Motor neuron (in vitro differentiated cells): Measurements from ENCODE around the gene NCAM2. TPM values are rescaled to one million over a fixed set of nuclear protein-coding genes. Genes with fewer than 3 reads are reported as not detected.

Experiments
- ATAC-seq, 8 experiments: fragments of 200-7000 bp; cut with Tn5 transposase; replicated peaks in 6 of 8; 2 replicates each; pipeline ENCODE4 v1.8.0; 2021; ENCODE audit warnings: mild to moderate bottlenecking in 8 of 8, moderate library complexity in 8 of 8
- H3K27ac ChIP-seq, 2 donors: fragments of 250-450 bp; sonication (Bioruptor Pico); 2 replicates each; pipeline ENCODE4 v1.9.0; 2021; ENCODE audit warnings: antibody characterized with exemption in 2 of 2, mild to moderate bottlenecking in 2 of 2, moderate library complexity in 1 of 2
- H3K4me1 ChIP-seq, 2 donors: fragments of 250-450 bp; sonication (Bioruptor Pico); replicated peaks in 1 of 2; 2 replicates each; pipeline ENCODE4 v1.6.1; 2021; ENCODE audit warnings: antibody characterized with exemption in 2 of 2, mild to moderate bottlenecking in 2 of 2, moderate library complexity in 1 of 2
- H3K4me3 ChIP-seq, 5 donors: fragments of 250-450 bp; sonication (Bioruptor Pico); 2 replicates each; pipeline ENCODE4 v1.9.0; 2021; ENCODE audit warnings: antibody characterized with exemption in 5 of 5, mild to moderate bottlenecking in 5 of 5, moderate library complexity in 4 of 5
- WGBS, 10 experiments: fragments of 450-650 bp; shearing (Covaris generic); methylation state at CpG; one replicate each; pipeline ENCODE4 v1.0.0; 2022; 5-methylcytosine and 5-hydroxymethylcytosine counted together
- in situ Hi-C, 9 experiments: fragments of 400-800 bp; cut with MboI; loops; one replicate each; pipeline ENCODE4 v1.15.0; 2021; ENCODE audit warnings: low sequenced_read_pairs in 9 of 9, low pct_unique_long_range_greater_than_20kb in 2 of 9; ENCODE audit not compliant: unreplicated experiment in 9 of 9
- total RNA-seq, 8 experiments: library from RNA; unstranded; fragments of 300-600 nt; gene quantifications; 2 replicates each; pipeline versions ENCODE4 v1.2.3 to v1.2.4, GENCODE V29; 2022

Gene NCAM2
- total RNA-seq, 8 experiments from 2014 or later, result 0.35 to 15.4 (median 8.5) TPM; not detected in 1

- peak in 3 of 8 experiments; percentile 87 to 99 (median 91) for ATAC-seq
- Histone ChIP-seq H3K27ac (no peak overlapping the region), H3K4me3 (no peak overlapping the region), H3K4me1 (no peaks in the 10 kb centered on the region)
- 0 to 92% (median 21%) methylated on average over 1 to 2 of the region's 2 CpGs; no CpG with 5 or more reads in 4 of the 10 experiments for WGBS, 10 experiments
- in situ Hi-C loops, result no loop called here
These were observed 166.9 kb downstream of the NCAM2 start for GRCh38 chr21:21165063-21165645.

- Histone ChIP-seq H3K4me3 (no peak overlapping the region), H3K27ac (no peak overlapping the region), H3K4me1 (no peaks in the 10 kb centered on the region)
- ATAC-seq, result no peak
- 55 to 100% (median 88%) methylated on average over 1 to 2 of the region's 2 CpGs for WGBS, 10 experiments
- in situ Hi-C loops, result no loop called here
These were observed 176.5 kb downstream of the NCAM2 start for GRCh38 chr21:21174676-21175075.

- no peak overlapping the region for H3K27ac ChIP-seq
- ATAC-seq, result no peak
- H3K4me1 ChIP-seq, result no peaks in the 10 kb centered on the region
- 0 to 63% (median 16%) methylated on average over 1 of the region's 1 CpG; no CpG with 5 or more reads in 2 of the 10 experiments for WGBS, 10 experiments
- H3K4me3 ChIP-seq, result no peak overlapping the region
- in situ Hi-C loops, result no loop called here
These were observed 177.7 kb downstream of the NCAM2 start for GRCh38 chr21:21175798-21176334.

- no peak for ATAC-seq
- Histone ChIP-seq H3K4me3 (no peak overlapping the region), H3K27ac (no peak overlapping the region), H3K4me1 (no peaks in the 10 kb centered on the region)
- 88 to 100% (median 100%) methylated on average over 1 of the region's 1 CpG; no CpG with 5 or more reads in 2 of the 10 experiments for WGBS, 10 experiments
- in situ Hi-C loops, result no loop called here
These were observed 179.3 kb downstream of the NCAM2 start for GRCh38 chr21:21177353-21177986.

- ATAC-seq, result no peak
- 40 to 94% (median 81%) methylated on average over 2 to 7 of the region's 7 CpGs for WGBS, 10 experiments
- Histone ChIP-seq H3K4me1 (no peaks in the 10 kb centered on the region), H3K27ac (no peak overlapping the region), H3K4me3 (no peak overlapping the region)
- in situ Hi-C loops, result no loop called here
These were observed 181.6 kb downstream of the NCAM2 start for GRCh38 chr21:21179619-21180298.

GRCh38 chr21:21182401-21183010 lies 184.3 kb downstream of the NCAM2 start:
- H3K4me3 ChIP-seq, result no peak overlapping the region
- peaks cover 0 to 5% of the 10 kb centered on the region in 2 donors for H3K4me1 ChIP-seq
- ATAC-seq, result no peak
- WGBS, 10 experiments, result 0 to 82% (median 46%) methylated on average over 1 to 3 of the region's 3 CpGs; no CpG with 5 or more reads in 1 of the 10 experiments
- H3K27ac ChIP-seq, result no peak overlapping the region
- in situ Hi-C loops, result no loop called here

GRCh38 chr21:21183092-21183491 lies 184.9 kb downstream of the NCAM2 start:
- in situ Hi-C loops, result no loop called here
- H3K27ac ChIP-seq, result no peak overlapping the region
- peaks cover 0 to 5% of the 10 kb centered on the region in 2 donors for H3K4me1 ChIP-seq
- WGBS, 10 experiments, result 13 to 100% (median 71%) methylated on average over 1 to 3 of the region's 3 CpGs
- no peak for ATAC-seq
- no peak overlapping the region for H3K4me3 ChIP-seq

GRCh38 chr21:21184771-21185528 lies 186.7 kb downstream of the NCAM2 start:
- H3K4me1 ChIP-seq, result peaks cover 0 to 7% of the 10 kb centered on the region in 2 donors
- H3K4me3 ChIP-seq, result no peak overlapping the region
- 34 to 100% (median 70%) methylated on average over 1 to 4 of the region's 4 CpGs for WGBS, 10 experiments
- no peak for ATAC-seq
- H3K27ac ChIP-seq, result no peak overlapping the region
- in situ Hi-C loops, result no loop called here

GRCh38 chr21:21187579-21187978 lies 189.4 kb downstream of the NCAM2 start:
- in situ Hi-C loops, result no loop called here
- 0 to 100% (median 60%) methylated on average over 1 to 2 of the region's 2 CpGs; no CpG with 5 or more reads in 1 of the 10 experiments for WGBS, 10 experiments
- peak in 1 of 8 experiments; percentile 21 for ATAC-seq
- Histone ChIP-seq H3K27ac (no peak overlapping the region), H3K4me3 (no peak overlapping the region), H3K4me1 (peaks cover 2 to 19% of the 10 kb centered on the region in 2 donors)

GRCh38 chr21:21188513-21189195 lies 190.4 kb downstream of the NCAM2 start:
- H3K4me1 ChIP-seq, result peaks cover 2 to 19% of the 10 kb centered on the region in 2 donors
- no peak overlapping the region for H3K27ac ChIP-seq
- no peak overlapping the region for H3K4me3 ChIP-seq
- WGBS, 10 experiments, result 36 to 100% (median 73%) methylated on average over 1 to 2 of the region's 2 CpGs; no CpG with 5 or more reads in 1 of the 10 experiments
- in situ Hi-C loops, result no loop called here
- peak in 2 of 8 experiments; percentile 42 to 58 for ATAC-seq

GRCh38 chr21:21195417-21195943 lies 197.3 kb downstream of the NCAM2 start:
- no peak overlapping the region for H3K27ac ChIP-seq
- peaks cover 2 to 9% of the 10 kb centered on the region in 2 donors for H3K4me1 ChIP-seq
- ATAC-seq, result no peak
- in situ Hi-C loops, result no loop called here
- WGBS, 10 experiments, result 67 to 100% (median 100%) methylated on average over 1 of the region's 1 CpG; no CpG with 5 or more reads in 2 of the 10 experiments
- H3K4me3 ChIP-seq, result no peak overlapping the region

- H3K27ac ChIP-seq, result no peak overlapping the region
- WGBS, 10 experiments, result 19 to 100% (median 71%) methylated on average over 1 to 3 of the region's 3 CpGs
- no peak overlapping the region for H3K4me3 ChIP-seq
- peaks cover 2 to 4% of the 10 kb centered on the region in 2 donors for H3K4me1 ChIP-seq
- no peak for ATAC-seq
- in situ Hi-C loops, result no loop called here
These were observed 197.9 kb downstream of the NCAM2 start for GRCh38 chr21:21196087-21196486.
